ENCODE measurements around the gene TNNC2. TPM values are rescaled to one million over a fixed set of nuclear protein-coding genes. Genes with fewer than 3 reads are reported as not detected.
"Not testable (repeated sequence)": the region's sequence is repeated elsewhere in the genome, so short reads cannot be mapped to it uniquely, and the experiment has no call there.

TNNC2 gene
- not detected for polyA plus RNA-seq (2013, experiment 1 of 2)
- polyA plus RNA-seq (2013, experiment 2 of 2) = not detected

GRCh38 chr20:45827030-45827652, at the start of gene TNNC2:
TSS of gene TNNC2 (minus strand) at chr20:45827312. CDS start at chr20:45827248, 64 bp downstream.
- Histone ChIP-seq H3K27ac (ENCODE audit: low read depth, low read length, severe bottlenecking) (peak within 1 kb of the TSS; percentile 74), H3K36me3 (ENCODE audit: control insufficient read depth, insufficient read depth, low read length) (no peaks in the 10 kb centered on the region), H3K4me1 (ENCODE audit: control insufficient read depth, insufficient read depth, low read length, poor library complexity, severe bottlenecking) (peaks cover 15% of the 10 kb centered on the region), H3K9me3 (ENCODE audit: control insufficient read depth, low read length) (no peaks in the 10 kb centered on the region), H3K4me3 (ENCODE audit: extremely low read depth, insufficient read depth, low read length, poor library complexity, severe bottlenecking) (no peak within 1 kb of the TSS)
- 88 to 98% methylated on average over 5 to 7 of the region's 8 CpGs for WGBS, 2 experiments (ENCODE audit: insufficient coverage in 2 of 2)

DNA sequence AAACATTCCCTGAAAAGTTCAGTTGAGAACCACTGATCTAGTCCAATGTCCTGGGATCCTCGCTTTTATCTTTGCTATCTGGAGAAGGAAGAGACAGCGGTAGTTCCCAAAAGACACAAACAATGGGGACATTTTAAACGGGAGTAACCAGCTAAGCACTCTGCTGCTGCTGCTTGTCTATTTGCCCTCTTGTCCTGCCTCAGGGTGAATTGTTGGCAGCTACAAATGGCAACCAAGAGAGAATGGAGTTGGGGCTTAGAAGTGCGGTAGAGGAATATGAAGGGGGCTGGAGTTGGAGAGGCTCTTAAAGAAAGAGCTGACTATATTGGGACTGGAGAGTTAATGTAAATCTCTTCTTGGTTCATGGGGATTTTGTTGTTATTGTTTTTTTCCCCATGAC, 47.5 kb upstream of the TNNC2 start:
- Histone ChIP-seq H3K27ac (ENCODE audit: low read depth, low read length, severe bottlenecking) (no peak overlapping the region), H3K36me3 (ENCODE audit: control insufficient read depth, insufficient read depth, low read length) (peaks cover 16% of the 10 kb centered on the region), H3K4me1 (ENCODE audit: control insufficient read depth, insufficient read depth, low read length, poor library complexity, severe bottlenecking) (no peaks in the 10 kb centered on the region), H3K4me3 (ENCODE audit: extremely low read depth, insufficient read depth, low read length, poor library complexity, severe bottlenecking) (no peak overlapping the region), H3K9me3 (ENCODE audit: control insufficient read depth, low read length) (no peaks in the 10 kb centered on the region)
- WGBS, 2 experiments (ENCODE audit: insufficient coverage in 2 of 2) = 89 to 94% methylated on average over 3 to 4 of the region's 4 CpGs

DNA sequence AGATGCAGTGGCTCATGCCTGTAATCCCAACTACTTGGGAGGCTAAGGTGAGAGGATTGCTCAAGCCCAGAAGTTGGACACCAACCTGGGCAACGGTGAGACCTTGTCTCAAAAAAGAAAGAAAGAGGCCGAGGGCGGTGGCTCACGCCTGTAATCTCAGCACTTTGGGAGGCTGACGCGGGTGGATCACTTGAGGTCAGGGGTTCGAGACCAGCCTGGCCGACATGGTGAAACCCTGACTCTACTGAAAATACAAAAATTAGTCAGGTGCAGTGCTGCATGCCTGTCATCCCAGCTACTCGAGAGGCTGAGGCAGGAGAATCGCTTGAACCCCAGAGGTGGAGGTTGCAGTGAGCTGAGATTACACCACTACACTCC, 47.0 kb upstream of the TNNC2 start:
- peaks cover 16% of the 10 kb centered on the region for H3K36me3 ChIP-seq (ENCODE audit: control insufficient read depth, insufficient read depth, low read length)
- not testable (repeated sequence) for H3K9me3 ChIP-seq (ENCODE audit: control insufficient read depth, low read length); H3K27ac ChIP-seq (ENCODE audit: low read depth, low read length, severe bottlenecking); H3K4me3 ChIP-seq (ENCODE audit: extremely low read depth, insufficient read depth, low read length, poor library complexity, severe bottlenecking); H3K4me1 ChIP-seq (ENCODE audit: control insufficient read depth, insufficient read depth, low read length, poor library complexity, severe bottlenecking)
- WGBS, 2 experiments (ENCODE audit: insufficient coverage in 2 of 2) = 95% methylated on average over 10 of the region's 10 CpGs

- WGBS, 2 experiments (ENCODE audit: insufficient coverage in 2 of 2) = 88% methylated on average over 1 of the region's 1 CpG; no CpG with 5 or more reads in 1 of the 2 experiments
- no peaks in the 10 kb centered on the region for H3K9me3 ChIP-seq (ENCODE audit: control insufficient read depth, low read length)
- H3K4me3 ChIP-seq (ENCODE audit: extremely low read depth, insufficient read depth, low read length, poor library complexity, severe bottlenecking) = no peak overlapping the region
- peaks cover 16% of the 10 kb centered on the region for H3K36me3 ChIP-seq (ENCODE audit: control insufficient read depth, insufficient read depth, low read length)
- H3K4me1 ChIP-seq (ENCODE audit: control insufficient read depth, insufficient read depth, low read length, poor library complexity, severe bottlenecking) = no peaks in the 10 kb centered on the region
- H3K27ac ChIP-seq (ENCODE audit: low read depth, low read length, severe bottlenecking) = no peak overlapping the region
These were observed 46.4 kb upstream of the TNNC2 start for GRCh38 chr20:45873409-45874103.

- 86 to 100% methylated on average over 1 to 2 of the region's 4 CpGs for WGBS, 2 experiments (ENCODE audit: insufficient coverage in 2 of 2)
- no peak overlapping the region for H3K27ac ChIP-seq (ENCODE audit: low read depth, low read length, severe bottlenecking)
- no peaks in the 10 kb centered on the region for H3K9me3 ChIP-seq (ENCODE audit: control insufficient read depth, low read length)
- no peak overlapping the region for H3K4me3 ChIP-seq (ENCODE audit: extremely low read depth, insufficient read depth, low read length, poor library complexity, severe bottlenecking)
- H3K4me1 ChIP-seq (ENCODE audit: control insufficient read depth, insufficient read depth, low read length, poor library complexity, severe bottlenecking) = no peaks in the 10 kb centered on the region
- H3K36me3 ChIP-seq (ENCODE audit: control insufficient read depth, insufficient read depth, low read length) = peaks cover 12% of the 10 kb centered on the region
These were observed 45.5 kb upstream of the TNNC2 start for GRCh38 chr20:45872626-45873025.

DNA sequence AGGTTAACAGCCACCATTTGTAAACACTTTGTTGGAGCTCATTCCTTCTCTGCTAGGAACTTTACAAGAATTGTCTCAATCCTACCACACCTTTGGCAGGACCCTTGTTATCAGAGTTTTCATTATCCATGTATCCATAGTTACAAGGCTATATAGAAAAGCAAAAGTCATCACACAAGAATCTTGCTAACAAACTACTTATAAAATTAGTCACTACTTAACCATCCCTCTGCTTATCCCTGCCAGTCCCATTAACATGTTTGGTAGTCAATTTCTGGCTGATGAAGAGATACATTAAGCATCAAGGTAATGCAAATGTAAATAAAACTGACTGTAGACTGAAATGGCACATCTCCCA, 40.7 kb upstream of the TNNC2 start:
- no peaks in the 10 kb centered on the region for H3K36me3 ChIP-seq (ENCODE audit: control insufficient read depth, insufficient read depth, low read length)
- H3K27ac ChIP-seq (ENCODE audit: low read depth, low read length, severe bottlenecking) = no peak overlapping the region
- no peaks in the 10 kb centered on the region for H3K9me3 ChIP-seq (ENCODE audit: control insufficient read depth, low read length)

GRCh38 chr20:45867136-45867818, 40.2 kb upstream of the TNNC2 start:
- no peaks in the 10 kb centered on the region for H3K4me1 ChIP-seq (ENCODE audit: control insufficient read depth, insufficient read depth, low read length, poor library complexity, severe bottlenecking)
- H3K9me3 ChIP-seq (ENCODE audit: control insufficient read depth, low read length) = no peaks in the 10 kb centered on the region
- H3K4me3 ChIP-seq (ENCODE audit: extremely low read depth, insufficient read depth, low read length, poor library complexity, severe bottlenecking) = no peak overlapping the region
- 87 to 100% methylated on average over 2 of the region's 6 CpGs for WGBS, 2 experiments (ENCODE audit: insufficient coverage in 2 of 2)
- H3K27ac ChIP-seq (ENCODE audit: low read depth, low read length, severe bottlenecking) = no peak overlapping the region
- no peaks in the 10 kb centered on the region for H3K36me3 ChIP-seq (ENCODE audit: control insufficient read depth, insufficient read depth, low read length)

More for the DNA sequence above, 40.7 kb upstream of the TNNC2 start:
- H3K4me1 ChIP-seq (ENCODE audit: control insufficient read depth, insufficient read depth, low read length, poor library complexity, severe bottlenecking) = no peaks in the 10 kb centered on the region
- H3K4me3 ChIP-seq (ENCODE audit: extremely low read depth, insufficient read depth, low read length, poor library complexity, severe bottlenecking) = no peak overlapping the region

DNA sequence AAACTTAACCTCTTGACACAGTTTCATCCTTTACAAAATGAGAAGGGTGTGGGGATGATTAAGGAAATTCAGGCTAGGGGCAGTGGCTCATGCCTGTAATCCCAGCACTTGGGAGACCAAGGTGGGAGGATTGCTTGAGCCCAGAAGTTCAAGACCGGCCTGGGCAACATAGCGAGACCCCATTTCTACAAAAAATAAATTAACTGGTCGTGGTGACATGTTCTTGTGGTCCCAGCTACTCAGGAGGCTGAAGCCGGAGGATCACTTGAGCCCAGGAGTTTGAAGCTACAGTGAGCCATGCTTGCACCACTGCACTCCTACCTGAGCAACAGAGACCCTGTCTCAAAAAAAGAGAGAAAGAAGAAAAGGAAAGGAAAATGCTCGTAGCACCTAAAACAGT, 39.3 kb upstream of the TNNC2 start:
- Histone ChIP-seq H3K4me3 (ENCODE audit: extremely low read depth, insufficient read depth, low read length, poor library complexity, severe bottlenecking) (no peak overlapping the region), H3K4me1 (ENCODE audit: control insufficient read depth, insufficient read depth, low read length, poor library complexity, severe bottlenecking) (no peaks in the 10 kb centered on the region), H3K36me3 (ENCODE audit: control insufficient read depth, insufficient read depth, low read length) (no peaks in the 10 kb centered on the region), H3K9me3 (ENCODE audit: control insufficient read depth, low read length) (no peaks in the 10 kb centered on the region), H3K27ac (ENCODE audit: low read depth, low read length, severe bottlenecking) (no peak overlapping the region)
- WGBS, 2 experiments (ENCODE audit: insufficient coverage in 2 of 2) = 90 to 100% methylated on average over 1 to 5 of the region's 5 CpGs

DNA sequence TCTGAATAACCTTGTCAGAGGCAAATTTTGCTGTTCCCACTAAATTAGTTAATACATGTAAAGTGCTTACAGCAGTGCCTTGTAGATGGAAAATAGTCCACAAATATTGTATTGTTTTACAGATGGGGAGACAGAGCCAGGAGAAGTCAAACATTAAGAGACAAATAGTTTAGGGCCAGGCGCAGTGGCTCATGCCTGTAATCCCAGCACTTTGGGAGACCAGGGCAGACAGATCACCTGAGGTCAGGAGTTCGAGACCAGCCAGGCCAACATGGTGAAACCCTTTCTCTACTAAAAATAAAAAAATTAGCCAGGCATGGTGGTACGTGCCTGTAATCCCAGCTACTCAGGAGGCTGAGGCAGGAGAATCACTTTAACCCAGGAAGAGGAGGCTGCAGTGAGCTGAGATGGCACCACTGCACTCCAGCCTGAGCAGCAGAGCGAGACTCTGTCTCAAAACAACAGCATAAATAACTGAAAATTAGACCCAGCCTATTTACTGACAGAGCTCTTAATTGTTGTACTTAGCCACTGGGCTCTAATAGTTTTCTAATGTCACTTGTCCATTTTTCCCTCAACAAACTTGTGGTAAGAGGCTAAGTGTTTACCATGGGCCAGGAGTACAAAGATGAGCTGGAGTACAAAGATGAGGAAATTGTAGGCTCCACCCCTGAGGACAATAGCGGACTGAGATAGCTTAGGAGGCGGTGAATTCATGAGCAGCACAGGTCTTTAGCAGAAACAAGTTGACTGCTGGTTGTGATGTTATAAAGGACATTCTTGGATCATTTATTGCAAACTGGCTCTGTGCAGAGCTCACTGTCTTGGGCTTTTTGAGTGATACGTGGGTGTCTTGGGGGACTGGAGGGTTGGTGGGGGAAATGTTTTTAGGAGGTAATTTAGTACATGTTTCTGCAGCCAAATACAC, 36.7 kb upstream of the TNNC2 start:
- WGBS, 2 experiments (ENCODE audit: insufficient coverage in 2 of 2) = 93% methylated on average over 4 to 6 of the region's 7 CpGs
- Histone ChIP-seq H3K4me3 (ENCODE audit: extremely low read depth, insufficient read depth, low read length, poor library complexity, severe bottlenecking) (no peak overlapping the region), H3K9me3 (ENCODE audit: control insufficient read depth, low read length) (no peaks in the 10 kb centered on the region), H3K27ac (ENCODE audit: low read depth, low read length, severe bottlenecking) (no peak overlapping the region), H3K36me3 (ENCODE audit: control insufficient read depth, insufficient read depth, low read length) (no peaks in the 10 kb centered on the region), H3K4me1 (ENCODE audit: control insufficient read depth, insufficient read depth, low read length, poor library complexity, severe bottlenecking) (no peaks in the 10 kb centered on the region)

- Histone ChIP-seq H3K36me3 (ENCODE audit: control insufficient read depth, insufficient read depth, low read length) (no peaks in the 10 kb centered on the region), H3K27ac (ENCODE audit: low read depth, low read length, severe bottlenecking) (no peak overlapping the region), H3K4me1 (ENCODE audit: control insufficient read depth, insufficient read depth, low read length, poor library complexity, severe bottlenecking) (peaks cover 3% of the 10 kb centered on the region), H3K4me3 (ENCODE audit: extremely low read depth, insufficient read depth, low read length, poor library complexity, severe bottlenecking) (no peak overlapping the region), H3K9me3 (ENCODE audit: control insufficient read depth, low read length) (no peaks in the 10 kb centered on the region)
- WGBS, 2 experiments (ENCODE audit: insufficient coverage in 2 of 2) = 88 to 100% methylated on average over 2 of the region's 7 CpGs
These were observed 34.3 kb upstream of the TNNC2 start for GRCh38 chr20:45861221-45862075.
